Measurements from ENCODE around the gene CPAMD8.
"Not testable (repeated sequence)": the region's sequence is repeated elsewhere in the genome, so short reads cannot be mapped to it uniquely, and the experiment has no call there.

Gene CPAMD8

DNA sequence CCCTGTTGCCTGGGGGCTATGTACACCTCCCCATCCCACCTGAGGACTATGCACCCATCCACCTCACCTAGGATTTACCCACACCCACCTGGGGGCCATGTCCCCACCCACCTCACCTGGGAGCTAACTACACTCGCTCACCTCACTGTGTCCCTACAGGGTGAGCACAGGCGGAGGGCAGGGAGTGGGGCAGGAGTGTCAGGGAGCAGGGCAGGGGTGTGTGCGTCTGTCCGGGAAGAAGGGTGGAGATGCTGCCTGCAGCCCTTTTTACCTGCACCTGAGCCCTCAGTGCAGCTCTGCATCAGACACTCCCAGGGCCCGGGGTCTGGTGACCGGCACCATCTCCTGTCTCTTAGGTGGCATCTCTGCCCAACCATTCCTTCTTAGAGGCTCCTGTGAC, 10.6 kb upstream of the CPAMD8 start:
- no peaks in the 10 kb centered on the region for H3K9me3 ChIP-seq (ENCODE audit: insufficient read depth, low read depth, low read length)
- no peaks in the 10 kb centered on the region for H3K36me3 ChIP-seq (ENCODE audit: insufficient read depth, low read depth, low read length)
- no peak overlapping the region for H3K4me3 ChIP-seq (ENCODE audit: low read length)
- H3K4me1 ChIP-seq (ENCODE audit: insufficient read depth, low read length) = no peaks in the 10 kb centered on the region
- H3K27me3 ChIP-seq (ENCODE audit: insufficient read depth, low read length) = no peaks in the 10 kb centered on the region
- no peak overlapping the region for H3K27ac ChIP-seq (ENCODE audit: low read length)
- H3K9ac ChIP-seq (ENCODE audit: low read depth, low read length) = no peak overlapping the region

- H3K27ac ChIP-seq (ENCODE audit: low read length) = no peak overlapping the region
- no peak overlapping the region for H3K4me3 ChIP-seq (ENCODE audit: low read length)
- no peaks in the 10 kb centered on the region for H3K4me1 ChIP-seq (ENCODE audit: insufficient read depth, low read length)
- H3K36me3 ChIP-seq (ENCODE audit: insufficient read depth, low read depth, low read length) = no peaks in the 10 kb centered on the region
- no peak overlapping the region for H3K9ac ChIP-seq (ENCODE audit: low read depth, low read length)
- H3K27me3 ChIP-seq (ENCODE audit: insufficient read depth, low read length) = no peaks in the 10 kb centered on the region
- no peaks in the 10 kb centered on the region for H3K9me3 ChIP-seq (ENCODE audit: insufficient read depth, low read depth, low read length)
Measured at GRCh38 chr19:17036640-17037039, 10.0 kb upstream of the CPAMD8 start.

DNA sequence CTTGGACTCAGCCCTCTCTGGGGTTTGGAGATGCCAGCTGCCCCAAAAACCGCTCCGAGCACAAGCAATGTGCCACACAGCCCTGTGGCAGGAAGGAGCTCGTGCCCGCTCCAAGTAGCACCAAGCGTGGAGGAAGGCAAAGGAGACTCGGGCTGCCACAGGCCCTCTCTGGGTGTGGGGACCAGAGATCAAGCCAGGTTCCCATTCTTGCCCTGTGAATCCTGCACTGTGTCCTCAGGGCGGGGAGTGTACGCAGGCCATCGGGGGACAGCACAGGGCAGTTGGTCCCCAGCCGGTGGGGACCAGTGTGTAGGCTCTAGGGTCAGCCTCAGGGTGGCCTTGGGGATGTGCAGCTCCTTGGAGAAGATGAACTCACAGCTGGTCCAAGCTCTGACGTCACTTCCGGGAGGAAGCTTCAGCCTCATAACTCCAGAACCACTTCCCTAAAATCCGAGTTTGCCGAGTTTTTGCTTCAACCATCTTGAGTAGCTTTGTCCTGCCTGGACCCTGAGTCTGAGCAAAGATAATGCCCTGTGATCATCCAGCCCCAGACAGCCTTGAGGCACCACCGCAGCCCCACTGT, 9.3 kb upstream of the CPAMD8 start:
- H3K9ac ChIP-seq (ENCODE audit: low read depth, low read length) = no peak overlapping the region
- H3K4me1 ChIP-seq (ENCODE audit: insufficient read depth, low read length) = no peaks in the 10 kb centered on the region
- no peaks in the 10 kb centered on the region for H3K27me3 ChIP-seq (ENCODE audit: insufficient read depth, low read length)
- H3K27ac ChIP-seq (ENCODE audit: low read length) = no peak overlapping the region
- no peaks in the 10 kb centered on the region for H3K9me3 ChIP-seq (ENCODE audit: insufficient read depth, low read depth, low read length)
- no peak overlapping the region for H3K4me3 ChIP-seq (ENCODE audit: low read length)
- H3K36me3 ChIP-seq (ENCODE audit: insufficient read depth, low read depth, low read length) = no peaks in the 10 kb centered on the region

DNA sequence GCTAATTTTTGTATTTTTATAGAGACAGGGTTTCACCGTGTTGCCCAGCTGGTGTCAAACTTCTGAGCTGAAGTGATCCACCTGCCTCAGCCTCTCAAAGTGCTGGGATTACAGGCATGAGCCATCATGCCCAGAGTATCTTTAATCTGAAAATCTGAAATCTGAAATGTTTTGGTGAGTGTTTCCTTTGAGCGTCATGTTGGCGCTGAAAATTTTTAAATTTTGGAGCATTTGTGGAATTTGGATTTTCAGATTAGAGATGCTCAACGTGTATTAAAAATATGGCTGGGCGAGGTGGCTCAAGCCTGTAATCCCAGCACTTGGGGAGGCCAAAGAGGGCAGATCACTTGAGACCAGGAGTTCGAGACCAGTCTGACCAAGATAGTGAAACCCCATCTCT, 5.1 kb upstream of the CPAMD8 start:
- Histone ChIP-seq H3K9ac (ENCODE audit: low read depth, low read length) (no peak overlapping the region), H3K9me3 (ENCODE audit: insufficient read depth, low read depth, low read length) (no peaks in the 10 kb centered on the region), H3K4me1 (ENCODE audit: insufficient read depth, low read length) (no peaks in the 10 kb centered on the region), H3K4me3 (ENCODE audit: low read length) (no peak overlapping the region), H3K27ac (ENCODE audit: low read length) (no peak overlapping the region), H3K27me3 (ENCODE audit: insufficient read depth, low read length) (peaks cover 5% of the 10 kb centered on the region; the same call in 1 of the 2 replicates), H3K36me3 (ENCODE audit: insufficient read depth, low read depth, low read length) (no peaks in the 10 kb centered on the region)

DNA sequence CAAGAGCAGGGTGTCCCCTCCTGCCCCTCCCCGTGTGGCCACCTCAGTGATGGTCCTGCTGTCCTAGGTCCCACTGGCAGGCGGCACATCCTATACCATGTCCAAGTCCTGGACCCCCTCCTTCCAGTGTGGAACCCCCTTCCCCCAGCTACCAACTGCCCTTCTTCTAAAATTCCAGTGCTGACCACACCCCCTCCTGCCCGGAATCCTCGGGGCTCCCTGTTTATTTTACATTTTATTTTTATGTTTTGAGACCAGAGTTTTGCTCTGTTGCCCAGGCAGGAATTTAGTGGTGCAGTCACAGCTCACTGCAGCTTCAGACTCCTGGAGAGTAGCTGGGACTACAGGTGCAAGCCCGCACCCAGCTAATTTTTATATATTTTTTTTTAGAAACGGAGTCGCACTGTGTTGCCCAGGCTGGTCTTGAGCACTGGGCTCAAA, 945 bp upstream of the CPAMD8 start:
- H3K36me3 ChIP-seq (ENCODE audit: insufficient read depth, low read depth, low read length) = no peaks in the 10 kb centered on the region; the same call in 1 of the 2 replicates
- H3K4me3 ChIP-seq (ENCODE audit: low read length) = peak overlapping the region; percentile 51; the same call in 1 of the 2 replicates
- H3K27me3 ChIP-seq (ENCODE audit: insufficient read depth, low read length) = peaks cover 23% of the 10 kb centered on the region
- no peaks in the 10 kb centered on the region for H3K9me3 ChIP-seq (ENCODE audit: insufficient read depth, low read depth, low read length)
- H3K9ac ChIP-seq (ENCODE audit: low read depth, low read length) = no peak overlapping the region
- peaks cover 5% of the 10 kb centered on the region; the same call in 1 of the 2 replicates for H3K4me1 ChIP-seq (ENCODE audit: insufficient read depth, low read length)
- no peak overlapping the region for H3K27ac ChIP-seq (ENCODE audit: low read length)

DNA sequence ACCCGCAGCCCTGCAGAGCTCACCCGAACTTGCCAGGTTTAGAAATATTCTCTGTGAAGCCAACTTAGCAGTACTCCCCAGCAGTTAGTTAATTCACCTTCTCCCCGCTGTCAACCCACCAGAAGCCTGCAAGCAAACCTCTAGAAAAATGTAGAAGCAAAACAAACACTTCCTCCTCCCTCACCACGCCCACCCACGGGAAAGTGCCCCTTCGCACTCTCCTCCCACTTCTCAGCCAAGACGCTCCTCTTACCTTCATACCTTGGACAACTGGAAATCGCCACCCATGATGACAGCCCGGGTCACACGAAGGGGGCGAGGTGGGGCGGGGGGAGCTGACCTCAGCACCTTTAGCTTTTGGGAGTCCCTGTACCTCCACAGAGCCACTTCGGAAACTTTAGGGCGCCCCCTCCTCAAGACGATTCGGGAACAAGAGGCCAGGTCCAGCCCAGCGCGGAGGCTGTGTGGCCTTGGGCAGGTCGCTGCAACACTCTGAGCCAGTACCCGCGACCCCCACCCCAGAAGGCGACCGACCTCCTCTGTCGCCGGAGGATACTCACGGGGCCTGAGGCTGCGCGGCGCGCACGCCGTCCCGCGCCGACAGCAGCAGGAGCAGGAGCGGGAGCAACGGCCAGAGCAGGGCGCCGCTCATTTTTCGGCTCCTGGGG, 485 bp downstream of the CPAMD8 start:
- Histone ChIP-seq H3K9ac (ENCODE audit: low read depth, low read length) (peak overlapping the region; percentile 73), H3K9me3 (ENCODE audit: insufficient read depth, low read depth, low read length) (no peaks in the 10 kb centered on the region), H3K4me3 (ENCODE audit: low read length) (peak overlapping the region; percentile 89)

GRCh38 chr19:17025361-17025760, 1.2 kb downstream of the CPAMD8 start:
- Histone ChIP-seq H3K4me1 (ENCODE audit: insufficient read depth, low read length) (peaks cover 5% of the 10 kb centered on the region; the same call in 1 of the 2 replicates), H3K27me3 (ENCODE audit: insufficient read depth, low read length) (peaks cover 23% of the 10 kb centered on the region), H3K36me3 (ENCODE audit: insufficient read depth, low read depth, low read length) (no peaks in the 10 kb centered on the region; the same call in 1 of the 2 replicates), H3K27ac (ENCODE audit: low read length) (no peak overlapping the region), H3K4me3 (ENCODE audit: low read length) (peak overlapping the region; percentile 89), H3K9me3 (ENCODE audit: insufficient read depth, low read depth, low read length) (no peaks in the 10 kb centered on the region), H3K9ac (ENCODE audit: low read depth, low read length) (peak overlapping the region; percentile 73; the same call in 1 of the 2 replicates)

More for the DNA sequence above, 485 bp downstream of the CPAMD8 start:
- H3K27me3 ChIP-seq (ENCODE audit: insufficient read depth, low read length) = peaks cover 23% of the 10 kb centered on the region
- peaks cover 5% of the 10 kb centered on the region; the same call in 1 of the 2 replicates for H3K4me1 ChIP-seq (ENCODE audit: insufficient read depth, low read length)
- no peak overlapping the region for H3K27ac ChIP-seq (ENCODE audit: low read length)
- H3K36me3 ChIP-seq (ENCODE audit: insufficient read depth, low read depth, low read length) = no peaks in the 10 kb centered on the region; the same call in 1 of the 2 replicates

- not testable (repeated sequence) for H3K36me3 ChIP-seq (ENCODE audit: insufficient read depth, low read depth, low read length); H3K27ac ChIP-seq (ENCODE audit: low read length); H3K9ac ChIP-seq (ENCODE audit: low read depth, low read length); H3K9me3 ChIP-seq (ENCODE audit: insufficient read depth, low read depth, low read length); H3K4me3 ChIP-seq (ENCODE audit: low read length); H3K4me1 ChIP-seq (ENCODE audit: insufficient read depth, low read length)
- peaks cover 23% of the 10 kb centered on the region for H3K27me3 ChIP-seq (ENCODE audit: insufficient read depth, low read length)
Measured at GRCh38 chr19:17024941-17025340, 1.7 kb downstream of the CPAMD8 start.

DNA sequence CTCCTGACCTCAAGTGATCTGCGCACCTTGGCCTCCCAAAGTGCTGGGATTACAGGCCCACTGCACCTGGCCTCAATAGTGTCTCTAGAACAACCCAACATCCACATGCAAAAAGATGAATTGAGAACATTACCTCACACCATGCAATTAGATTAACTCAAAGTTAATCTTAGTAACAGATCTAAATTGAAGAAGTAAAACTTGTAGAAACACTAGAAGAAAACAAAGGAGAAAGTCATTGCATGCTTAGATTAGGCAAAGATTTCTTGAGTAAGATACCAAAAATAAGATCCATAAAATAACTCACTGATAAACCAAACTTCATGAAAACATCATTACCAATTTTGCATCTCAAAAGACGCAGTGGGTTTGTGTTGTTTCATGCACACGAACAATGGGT, 2.8 kb downstream of the CPAMD8 start:
- peaks cover 23% of the 10 kb centered on the region for H3K27me3 ChIP-seq (ENCODE audit: insufficient read depth, low read length)
- H3K9me3 ChIP-seq (ENCODE audit: insufficient read depth, low read depth, low read length) = no peaks in the 10 kb centered on the region
- no peak overlapping the region for H3K4me3 ChIP-seq (ENCODE audit: low read length)
- H3K9ac ChIP-seq (ENCODE audit: low read depth, low read length) = no peak overlapping the region
- H3K4me1 ChIP-seq (ENCODE audit: insufficient read depth, low read length) = peaks cover 5% of the 10 kb centered on the region; the same call in 1 of the 2 replicates
- no peak overlapping the region for H3K27ac ChIP-seq (ENCODE audit: low read length)
- H3K36me3 ChIP-seq (ENCODE audit: insufficient read depth, low read depth, low read length) = no peaks in the 10 kb centered on the region; the same call in 1 of the 2 replicates

DNA sequence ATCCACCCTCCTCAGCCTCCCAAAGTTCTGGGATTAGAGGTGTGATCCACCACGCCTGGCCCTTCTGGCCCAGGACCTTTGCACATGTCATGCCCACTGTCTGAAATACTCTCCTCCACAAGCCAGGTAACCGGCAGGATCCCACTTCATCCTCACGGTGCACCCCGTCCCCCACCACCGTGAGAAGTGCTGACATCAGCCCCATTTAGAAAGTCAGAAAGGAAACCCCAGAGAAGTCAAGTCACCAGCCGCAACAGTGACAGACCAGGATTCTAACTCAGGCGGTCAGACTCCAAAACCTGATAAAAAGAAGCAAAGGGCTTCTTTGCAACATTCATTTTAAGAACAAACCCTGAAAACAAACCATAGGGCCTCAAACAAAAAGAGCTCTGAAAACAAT, 3.9 kb downstream of the CPAMD8 start:
- Histone ChIP-seq H3K4me1 (ENCODE audit: insufficient read depth, low read length) (peaks cover 5% of the 10 kb centered on the region; the same call in 1 of the 2 replicates), H3K36me3 (ENCODE audit: insufficient read depth, low read depth, low read length) (no peaks in the 10 kb centered on the region; the same call in 1 of the 2 replicates), H3K27ac (ENCODE audit: low read length) (no peak overlapping the region), H3K27me3 (ENCODE audit: insufficient read depth, low read length) (peaks cover 18% of the 10 kb centered on the region), H3K9me3 (ENCODE audit: insufficient read depth, low read depth, low read length) (no peaks in the 10 kb centered on the region), H3K9ac (ENCODE audit: low read depth, low read length) (no peak overlapping the region), H3K4me3 (ENCODE audit: low read length) (no peak overlapping the region)

GRCh38 chr19:17021793-17022590, 4.6 kb downstream of the CPAMD8 start:
- no peak overlapping the region for H3K27ac ChIP-seq (ENCODE audit: low read length)

More at GRCh38 chr19:17021793-17022590, 4.6 kb downstream of the CPAMD8 start:
- H3K36me3 ChIP-seq (ENCODE audit: insufficient read depth, low read depth, low read length) = no peaks in the 10 kb centered on the region; the same call in 1 of the 2 replicates
- H3K4me1 ChIP-seq (ENCODE audit: insufficient read depth, low read length) = peaks cover 5% of the 10 kb centered on the region; the same call in 1 of the 2 replicates
- H3K27me3 ChIP-seq (ENCODE audit: insufficient read depth, low read length) = peaks cover 18% of the 10 kb centered on the region
- no peak overlapping the region for H3K9ac ChIP-seq (ENCODE audit: low read depth, low read length)
- no peaks in the 10 kb centered on the region; the same call in 1 of the 2 replicates for H3K9me3 ChIP-seq (ENCODE audit: insufficient read depth, low read depth, low read length)
- no peak overlapping the region for H3K4me3 ChIP-seq (ENCODE audit: low read length)
